Mesendoderm (in vitro differentiated cells): ENCODE data around the gene DDI1. TPM values are rescaled to one million over a fixed set of nuclear protein-coding genes. Genes with fewer than 3 reads are reported as not detected.

ENCODE experiments used
- DNase-seq: peaks from one replicate; pipeline ENCODE4 v3.0.0; 2013
- H2AK5ac ChIP-seq: 2 replicates; pipeline ENCODE4 v1.6.1; 2013; ENCODE audit warnings: low read length, inconsistent platforms
- H2BK120ac ChIP-seq: 2 replicates; pipeline ENCODE4 v1.6.1; 2013; ENCODE audit warnings: low read depth, mild to moderate bottlenecking, low read length, moderate library complexity, mixed read lengths
- H2BK15ac ChIP-seq: replicated peaks from 2 replicates; pipeline ENCODE4 v1.6.1; 2013; ENCODE audit warnings: low read depth, mild to moderate bottlenecking, moderate library complexity
- H2BK5ac ChIP-seq: 2 replicates; pipeline ENCODE4 v1.6.1; 2013; ENCODE audit warnings: low read length, inconsistent platforms
- H3K18ac ChIP-seq: 2 replicates; pipeline ENCODE4 v1.6.1; 2013; ENCODE audit warnings: mild to moderate bottlenecking, low read length, mixed read lengths
- H3K23ac ChIP-seq: one replicate; pipeline ENCODE4 v1.6.1; 2013; ENCODE audit warnings: low read length
- H3K27ac ChIP-seq: 2 replicates; pipeline ENCODE4 v1.5.1; 2013; ENCODE audit warnings: low read depth, mild to moderate bottlenecking, inconsistent platforms, low read length, moderate library complexity
- H3K27me3 ChIP-seq: 2 replicates; pipeline ENCODE4 v1.6.1; 2013; ENCODE audit warnings: low read length, control low read depth, mild to moderate bottlenecking, inconsistent platforms; ENCODE audit not compliant: insufficient read depth, poor library complexity
- H3K36me3 ChIP-seq: 2 replicates; pipeline ENCODE4 v1.6.1; 2013; ENCODE audit warnings: low read length, inconsistent platforms; ENCODE audit not compliant: control insufficient read depth, insufficient read depth
- H3K4ac ChIP-seq: one replicate; pipeline ENCODE4 v1.6.1; 2013; ENCODE audit warnings: low read depth, mild to moderate bottlenecking, low read length, moderate library complexity
- H3K4me1 ChIP-seq: 2 replicates; pipeline ENCODE4 v1.6.1; 2013; ENCODE audit warnings: low read depth, low read length, inconsistent platforms; ENCODE audit not compliant: control insufficient read depth
- H3K4me2 ChIP-seq: 2 replicates; pipeline ENCODE4 v1.6.1; 2013; ENCODE audit warnings: low read length
- H3K4me3 ChIP-seq: 2 replicates; pipeline ENCODE4 v1.5.1; 2013; ENCODE audit warnings: mild to moderate bottlenecking, low read length
- H3K56ac ChIP-seq: one replicate; pipeline ENCODE4 v1.6.1; 2013; ENCODE audit warnings: low read length
- H3K79me1 ChIP-seq: 2 replicates; pipeline ENCODE4 v1.6.1; 2013; ENCODE audit warnings: low read length, inconsistent platforms
- H3K79me2 ChIP-seq: 2 replicates; pipeline ENCODE4 v1.6.1; 2013; ENCODE audit warnings: mild to moderate bottlenecking, low read length; ENCODE audit not compliant: control insufficient read depth, insufficient read depth
- H3K9ac ChIP-seq: 2 replicates; pipeline ENCODE4 v1.6.1; 2013; ENCODE audit warnings: low read length, inconsistent platforms
- H4K5ac ChIP-seq: one replicate; pipeline ENCODE4 v1.6.1; 2013; ENCODE audit warnings: low read length
- H4K8ac ChIP-seq: one replicate; pipeline ENCODE4 v1.6.1; 2013; ENCODE audit warnings: low read depth, mild to moderate bottlenecking, control low read depth, low read length, moderate library complexity
- WGBS: extraction: QIAGEN DNeasy Blood & Tissue Kit; methylation state at CpG from one replicate; pipeline ENCODE4 v1.1.7; 2013; ENCODE audit warnings: low lambda C conversion rate, missing lambda C conversion rate; ENCODE audit not compliant: insufficient coverage; ENCODE audit errors: extremely low coverage; 5-methylcytosine and 5-hydroxymethylcytosine counted together
- polyA plus RNA-seq, 2 experiments: library from polyadenylated mRNA; stranded (reverse); fragments of 200-250 nt; gene quantifications; one replicate each; pipeline ENCODE4 v1.2.3, GENCODE V29; 2013

DDI1 gene
- polyA plus RNA-seq (2013, experiment 1 of 2) = not detected
- not detected for polyA plus RNA-seq (2013, experiment 2 of 2)

DNA sequence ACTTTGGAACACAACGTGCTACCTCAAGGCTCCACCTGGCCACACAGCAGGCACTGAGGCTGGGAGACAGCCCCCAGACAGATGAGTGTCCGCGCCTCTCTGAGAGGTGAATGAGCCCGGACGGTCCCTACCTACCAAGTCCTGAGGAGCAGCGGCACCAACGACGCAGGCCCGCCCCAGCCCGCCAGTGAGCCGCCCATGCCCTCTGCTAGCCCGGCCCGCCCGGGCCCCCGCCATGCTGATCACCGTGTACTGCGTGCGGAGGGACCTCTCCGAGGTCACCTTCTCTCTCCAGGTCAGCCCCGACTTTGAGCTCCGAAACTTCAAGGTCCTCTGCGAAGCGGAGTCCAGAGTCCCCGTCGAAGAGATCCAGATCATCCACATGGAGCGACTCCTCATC is at the start of gene DDI1:
TSS of gene DDI1 (plus strand) at position 53 of the 400 bp plus-strand sequence. CDS start at position 236, 183 bp downstream.
- H3K4ac ChIP-seq = no peak within 1 kb of the TSS
- H3K27ac ChIP-seq = no peak within 1 kb of the TSS
- H2BK15ac ChIP-seq = no peak within 1 kb of the TSS
- H3K27me3 ChIP-seq = no peaks in the 10 kb centered on the region
- DNase-seq = no peak
- no peak within 1 kb of the TSS for H3K9ac ChIP-seq
- H3K56ac ChIP-seq = no peak within 1 kb of the TSS
- no peaks in the 10 kb centered on the region for H3K79me1 ChIP-seq
- H3K23ac ChIP-seq = no peak within 1 kb of the TSS
- WGBS = no CpG with 5 or more reads among the region's 26 CpGs
- no peak within 1 kb of the TSS for H2BK120ac ChIP-seq
- no peak within 1 kb of the TSS for H3K18ac ChIP-seq
- no peaks in the 10 kb centered on the region for H3K4me1 ChIP-seq
- no peak within 1 kb of the TSS for H2BK5ac ChIP-seq
- H3K4me3 ChIP-seq = no peak within 1 kb of the TSS
- no peak within 1 kb of the TSS for H3K4me2 ChIP-seq
- no peaks in the 10 kb centered on the region for H3K36me3 ChIP-seq
- no peak within 1 kb of the TSS for H2AK5ac ChIP-seq
- no peaks in the 10 kb centered on the region for H3K79me2 ChIP-seq
- H4K5ac ChIP-seq = no peak within 1 kb of the TSS
- no peak within 1 kb of the TSS for H4K8ac ChIP-seq

DNA sequence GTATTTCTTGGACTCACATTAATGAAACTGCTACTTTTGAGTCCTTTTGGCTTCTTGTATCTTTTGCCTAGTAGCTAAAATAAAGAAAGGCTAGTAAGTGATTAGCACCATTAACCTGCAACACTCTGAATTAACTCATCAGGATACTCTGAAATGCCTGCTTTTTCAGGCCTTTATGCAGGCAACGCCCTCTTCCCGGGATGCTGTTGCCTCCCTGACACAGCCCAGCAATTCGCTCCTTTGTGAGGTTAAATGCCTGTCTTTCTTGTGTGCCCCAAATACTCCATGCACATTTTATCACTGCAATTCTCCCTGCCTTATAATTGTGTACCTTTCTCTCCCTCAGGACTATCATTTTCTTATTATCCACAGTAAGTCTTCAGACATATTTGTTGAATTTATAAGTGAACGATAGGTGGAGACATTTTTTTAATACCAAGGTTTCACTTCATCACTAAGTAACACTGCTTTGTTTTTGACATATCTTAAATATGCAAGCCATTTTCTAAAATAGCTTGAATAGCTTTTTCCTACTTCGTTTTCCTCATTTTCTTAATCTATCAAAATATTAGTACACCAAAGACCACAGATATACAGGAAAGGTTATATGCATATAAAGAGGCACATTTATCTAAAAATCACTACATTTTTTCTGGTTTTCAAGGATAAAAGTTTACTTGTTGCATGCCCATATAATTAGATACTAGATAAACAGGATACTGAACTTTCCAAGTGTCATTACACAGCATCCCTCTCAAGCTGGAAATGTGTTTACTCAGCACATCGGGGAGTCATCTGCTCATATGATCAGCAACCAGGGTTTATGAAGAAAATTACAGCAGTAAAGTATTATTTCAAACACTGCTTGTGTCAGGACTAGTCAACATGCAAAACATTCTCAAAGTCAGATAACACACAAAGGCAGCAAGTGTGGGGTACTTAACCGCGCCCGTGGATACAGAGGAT is 48.5 kb upstream of the DDI1 start:
- Histone ChIP-seq H3K56ac (no peak overlapping the region), H2BK5ac (no peak overlapping the region), H3K4ac (no peak overlapping the region), H4K5ac (no peak overlapping the region), H3K27ac (no peak overlapping the region), H3K9ac (no peak overlapping the region), H3K23ac (no peak overlapping the region), H3K4me3 (no peak overlapping the region), H3K79me2 (no peaks in the 10 kb centered on the region), H3K36me3 (no peaks in the 10 kb centered on the region), H3K27me3 (no peaks in the 10 kb centered on the region), H3K18ac (no peak overlapping the region), H3K4me2 (no peak overlapping the region), H3K4me1 (no peaks in the 10 kb centered on the region), H4K8ac (no peak overlapping the region), H2BK15ac (no peak overlapping the region), H3K79me1 (no peaks in the 10 kb centered on the region), H2BK120ac (no peak overlapping the region), H2AK5ac (no peak overlapping the region)
- no peak for DNase-seq
- no CpG with 5 or more reads among the region's 9 CpGs for WGBS

DNA sequence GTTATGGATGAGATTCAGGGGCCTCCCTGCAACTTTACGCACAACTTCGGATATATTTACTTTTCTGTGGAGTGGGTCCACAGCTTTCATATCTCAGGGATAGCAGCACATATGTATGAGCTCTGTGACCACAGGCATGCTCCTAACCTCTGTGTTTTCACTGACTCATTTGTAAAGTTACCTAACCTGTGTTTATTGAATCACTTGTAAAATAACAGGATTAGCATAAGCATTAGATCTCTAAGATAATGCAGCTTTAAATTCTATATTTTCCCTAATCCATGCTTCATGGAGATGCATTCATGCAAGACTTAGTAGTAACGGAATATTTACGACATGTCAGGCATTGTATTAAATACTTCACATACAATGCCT is 47.9 kb upstream of the DDI1 start:
- H2AK5ac ChIP-seq = no peak overlapping the region
- no peak overlapping the region for H3K4me2 ChIP-seq
- no peak overlapping the region for H2BK15ac ChIP-seq
- no peaks in the 10 kb centered on the region for H3K79me2 ChIP-seq
- no peaks in the 10 kb centered on the region for H3K79me1 ChIP-seq
- no peak overlapping the region for H3K56ac ChIP-seq
- no peak overlapping the region for H4K5ac ChIP-seq
- no peak overlapping the region for H3K18ac ChIP-seq
- no peak for DNase-seq
- no peaks in the 10 kb centered on the region for H3K27me3 ChIP-seq
- no peak overlapping the region for H3K4ac ChIP-seq
- no peak overlapping the region for H3K9ac ChIP-seq
- no peaks in the 10 kb centered on the region for H3K4me1 ChIP-seq
- no peak overlapping the region for H3K23ac ChIP-seq
- no peak overlapping the region for H2BK5ac ChIP-seq
- no peaks in the 10 kb centered on the region for H3K36me3 ChIP-seq
- H3K4me3 ChIP-seq = no peak overlapping the region
- H2BK120ac ChIP-seq = no peak overlapping the region
- no peak overlapping the region for H3K27ac ChIP-seq
- no peak overlapping the region for H4K8ac ChIP-seq
- no CpG with 5 or more reads among the region's 4 CpGs for WGBS

DNA sequence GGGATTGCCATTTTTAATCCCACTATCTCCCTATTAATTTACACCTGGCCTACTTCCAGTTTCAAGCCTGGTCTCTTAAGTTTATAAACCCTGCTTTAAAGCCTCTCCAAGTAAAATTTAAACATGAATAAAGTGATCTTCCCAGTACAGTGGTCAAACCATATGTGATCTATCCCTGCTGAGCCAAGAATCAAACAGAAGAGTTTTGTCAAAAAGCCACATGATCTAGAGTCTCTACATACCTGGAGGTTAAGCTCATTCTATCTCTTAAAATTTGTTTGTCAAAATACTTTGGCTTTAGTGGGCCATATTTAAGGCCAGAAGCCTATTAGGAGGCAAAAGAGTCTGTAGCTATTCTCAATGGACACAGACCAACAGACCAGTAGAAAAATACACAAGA is 42.9 kb upstream of the DDI1 start:
- no peak overlapping the region for H3K56ac ChIP-seq
- H3K79me1 ChIP-seq = no peaks in the 10 kb centered on the region
- no peak overlapping the region for H3K4me3 ChIP-seq
- H3K4me2 ChIP-seq = no peak overlapping the region
- no peak overlapping the region for H2BK15ac ChIP-seq
- no peak overlapping the region for H3K18ac ChIP-seq
- no peak overlapping the region for H3K9ac ChIP-seq
- H2AK5ac ChIP-seq = no peak overlapping the region
- no peak overlapping the region for H3K27ac ChIP-seq
- H4K5ac ChIP-seq = no peak overlapping the region
- H3K27me3 ChIP-seq = no peaks in the 10 kb centered on the region
- H4K8ac ChIP-seq = no peak overlapping the region
- H2BK120ac ChIP-seq = no peak overlapping the region
- H3K36me3 ChIP-seq = no peaks in the 10 kb centered on the region
- no peaks in the 10 kb centered on the region for H3K79me2 ChIP-seq
- H3K23ac ChIP-seq = no peak overlapping the region
- H3K4me1 ChIP-seq = no peaks in the 10 kb centered on the region
- no peak for DNase-seq
- H3K4ac ChIP-seq = no peak overlapping the region
- no peak overlapping the region for H2BK5ac ChIP-seq

DNA sequence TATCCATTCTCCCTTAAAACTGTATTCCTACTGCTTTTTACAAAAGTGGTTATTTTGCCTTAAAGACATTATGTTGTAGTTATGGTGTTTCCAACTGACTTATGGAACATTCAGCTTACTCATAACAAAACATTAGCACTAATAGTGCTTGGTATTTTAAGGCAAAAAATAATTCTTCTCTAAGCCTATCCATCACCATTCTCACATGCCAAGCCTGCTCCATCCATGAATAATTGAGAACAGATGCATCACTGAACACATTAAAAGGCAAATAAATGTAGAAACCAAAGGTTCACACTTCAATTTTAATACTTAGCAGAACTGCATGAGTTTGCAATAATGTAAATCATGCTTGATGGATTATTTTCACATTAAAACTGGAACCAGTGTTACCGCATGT is 42.3 kb upstream of the DDI1 start:
- Histone ChIP-seq H3K27me3 (no peaks in the 10 kb centered on the region), H3K18ac (no peak overlapping the region), H3K9ac (no peak overlapping the region), H3K4ac (no peak overlapping the region), H3K79me2 (no peaks in the 10 kb centered on the region), H3K36me3 (no peaks in the 10 kb centered on the region), H4K8ac (no peak overlapping the region), H2BK15ac (no peak overlapping the region), H3K56ac (no peak overlapping the region), H2BK5ac (no peak overlapping the region), H3K27ac (no peak overlapping the region), H3K4me1 (no peaks in the 10 kb centered on the region), H2AK5ac (no peak overlapping the region), H3K4me2 (no peak overlapping the region), H2BK120ac (no peak overlapping the region), H3K23ac (no peak overlapping the region), H3K79me1 (no peaks in the 10 kb centered on the region), H4K5ac (no peak overlapping the region), H3K4me3 (no peak overlapping the region)
- no CpG with 5 or more reads among the region's 1 CpG for WGBS
- DNase-seq = no peak

DNA sequence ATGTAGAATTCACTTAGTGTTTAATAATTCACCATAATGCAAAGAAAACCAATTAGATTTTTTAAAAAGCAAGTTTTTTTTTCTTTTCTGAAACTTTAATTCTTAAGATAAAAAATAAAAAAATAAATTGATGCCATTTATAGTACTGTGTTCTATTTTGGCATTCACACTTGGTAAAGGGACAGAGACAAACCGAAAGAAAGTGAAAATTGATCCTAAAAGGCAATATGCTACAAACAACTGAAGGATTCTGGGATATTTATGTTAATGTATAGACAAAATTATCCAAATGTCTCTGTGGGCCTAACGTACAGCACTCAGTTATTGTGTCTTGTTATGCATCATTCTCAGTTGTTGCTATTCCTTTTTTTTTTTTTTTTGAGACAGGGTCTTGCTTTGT is 41.9 kb upstream of the DDI1 start:
- no CpG with 5 or more reads among the region's 2 CpGs for WGBS
- no peaks in the 10 kb centered on the region for H3K4me1 ChIP-seq

More for the DNA sequence above, 41.9 kb upstream of the DDI1 start:
- Histone ChIP-seq H4K5ac (no peak overlapping the region), H3K27me3 (no peaks in the 10 kb centered on the region), H3K79me1 (no peaks in the 10 kb centered on the region), H3K79me2 (no peaks in the 10 kb centered on the region), H3K9ac (no peak overlapping the region), H2AK5ac (no peak overlapping the region), H3K4me3 (no peak overlapping the region), H4K8ac (no peak overlapping the region), H3K4ac (no peak overlapping the region), H3K27ac (no peak overlapping the region), H3K56ac (no peak overlapping the region), H3K4me2 (no peak overlapping the region), H2BK5ac (no peak overlapping the region), H2BK120ac (no peak overlapping the region), H3K36me3 (no peaks in the 10 kb centered on the region), H3K18ac (no peak overlapping the region), H2BK15ac (no peak overlapping the region), H3K23ac (no peak overlapping the region)
- DNase-seq = no peak
